ENCODE measurements around the gene PHACTR2.

PHACTR2 gene

DNA sequence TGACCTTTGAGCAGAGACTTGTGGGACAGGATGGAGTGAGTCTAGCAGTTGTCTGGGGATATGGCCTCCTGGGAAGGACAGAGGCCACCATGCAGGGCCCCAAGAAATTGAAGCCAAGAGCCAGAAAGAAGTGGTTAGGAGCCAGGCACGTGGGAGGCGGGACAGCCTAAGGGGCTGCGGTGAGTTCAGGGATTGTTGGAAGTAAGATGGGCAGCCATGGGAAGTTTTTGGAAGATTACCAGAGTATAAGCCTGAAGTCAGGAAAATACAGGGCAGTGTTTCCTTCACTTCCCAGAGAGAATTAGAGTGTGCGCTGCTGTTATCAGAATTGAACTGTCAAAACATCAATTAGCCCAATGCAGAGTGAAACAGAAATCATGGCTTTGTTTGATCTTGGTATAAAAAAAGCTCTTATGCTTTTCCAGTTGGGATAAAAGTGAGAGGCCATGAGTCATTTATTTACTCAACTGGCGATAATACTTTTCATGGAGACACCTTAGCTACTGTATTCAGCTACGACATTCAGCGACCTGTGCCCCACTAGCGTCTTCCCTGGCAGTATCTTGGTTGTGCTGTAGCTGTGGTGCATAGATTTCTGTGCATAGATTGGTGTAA, 66.9 kb downstream of the PHACTR2 start:
- no peak overlapping the region for H3K4me3 ChIP-seq (ENCODE audit: control insufficient read depth, low read depth, low read length)
- no peak for TF ChIP-seq CTCF (IDR thresholded peaks at IDR 0.05; ENCODE audit: control insufficient read depth, insufficient read depth, low read depth, low read length, missing control alignments)
- no peak for DNase-seq (ENCODE audit: low read depth)

DNA sequence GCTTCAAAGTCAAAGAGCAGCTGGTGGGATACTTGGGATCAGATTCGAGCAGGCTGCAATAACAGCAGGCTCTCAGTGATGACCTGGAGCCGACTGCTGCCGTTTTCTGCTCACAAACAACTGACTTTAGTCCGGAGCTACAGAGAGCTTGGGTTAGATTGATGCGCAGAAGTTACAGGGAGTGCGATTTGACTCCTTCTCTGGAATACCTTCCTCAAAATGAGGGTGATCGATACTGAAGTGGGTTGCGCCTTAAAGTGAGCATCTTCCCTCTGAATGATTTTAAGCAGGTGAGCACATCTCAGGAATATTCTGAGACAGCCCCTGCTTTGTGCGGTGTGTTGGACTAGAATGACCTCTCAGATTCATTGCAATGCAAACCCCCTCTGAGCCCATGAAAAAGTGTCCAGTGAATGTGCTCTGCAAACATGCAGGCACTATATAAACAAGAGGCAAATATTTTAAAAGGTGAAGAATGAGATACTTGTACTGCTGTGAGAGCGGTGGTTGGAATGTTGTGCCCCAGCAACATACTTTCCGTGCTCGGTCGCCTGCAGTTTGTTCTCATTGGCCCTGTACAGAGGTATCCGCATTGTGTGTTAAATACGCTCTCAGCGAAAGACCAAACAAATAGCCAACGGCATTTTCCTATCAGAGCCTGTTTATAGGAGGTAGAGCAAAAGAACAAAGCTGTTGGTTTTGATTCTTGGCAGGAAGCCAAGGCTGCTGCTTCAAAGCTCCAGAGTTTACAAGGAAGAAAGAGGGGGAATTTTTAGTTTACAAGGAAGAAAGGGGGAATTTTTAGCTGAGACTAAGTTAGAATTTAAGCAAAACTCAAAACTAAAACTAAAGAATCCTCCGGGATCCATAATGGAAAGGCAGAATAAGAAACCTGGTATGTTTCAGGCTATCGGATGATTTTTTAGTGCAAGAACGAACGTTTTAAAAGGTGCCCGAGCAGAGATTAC, 67.7 kb downstream of the PHACTR2 start:
- DNase-seq (ENCODE audit: low read depth): no peak
- no peak for TF ChIP-seq CTCF (IDR thresholded peaks at IDR 0.05; ENCODE audit: control insufficient read depth, insufficient read depth, low read depth, low read length, missing control alignments)
- no peak overlapping the region for H3K4me3 ChIP-seq (ENCODE audit: control insufficient read depth, low read depth, low read length)

DNA sequence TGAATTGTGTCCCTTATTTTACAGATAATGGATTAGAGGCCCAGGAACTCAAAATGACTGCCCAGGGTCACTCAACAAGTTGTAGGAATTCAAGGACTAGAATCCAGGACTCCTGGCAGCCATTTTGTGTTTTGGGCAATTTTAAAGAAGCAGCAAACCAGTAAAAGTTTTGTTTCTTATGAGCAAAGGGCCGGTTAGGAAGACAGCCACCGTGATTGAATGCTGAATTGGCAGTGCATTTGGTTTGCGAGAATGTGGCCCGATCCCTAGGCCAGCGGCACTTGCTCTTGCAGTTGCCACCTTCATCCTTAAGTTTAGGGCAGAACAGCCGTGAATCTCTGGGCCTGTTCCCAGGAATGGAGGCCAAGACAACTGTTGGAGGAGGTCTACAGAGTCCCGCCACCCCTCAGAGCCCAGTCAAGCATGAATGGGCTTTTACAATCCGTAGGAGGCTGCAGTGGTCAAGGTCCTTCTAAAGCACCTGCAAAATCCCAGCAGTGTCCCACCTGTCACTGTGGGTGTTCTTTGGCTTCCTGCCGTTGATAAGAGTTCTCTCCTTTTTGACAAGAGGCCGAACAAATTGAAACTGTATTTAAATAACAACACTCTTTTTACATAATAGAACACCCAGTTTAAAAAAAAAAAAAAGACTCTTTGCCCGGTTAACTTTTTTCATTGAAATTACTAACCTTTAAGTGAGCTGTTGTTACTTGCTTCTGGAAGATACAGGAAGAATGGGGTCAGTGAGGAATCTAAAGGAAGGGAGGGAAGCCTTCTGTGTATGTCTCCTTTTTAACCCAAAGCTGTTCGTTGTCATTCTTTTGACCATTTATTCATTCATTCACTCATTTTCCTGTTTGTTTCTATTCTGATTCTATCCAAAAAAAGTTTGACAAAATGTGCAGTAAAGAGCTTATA, 68.7 kb downstream of the PHACTR2 start:
- no peak overlapping the region for H3K4me3 ChIP-seq (ENCODE audit: control insufficient read depth, low read depth, low read length)
- DNase-seq (ENCODE audit: low read depth): no peak
- TF ChIP-seq CTCF (IDR thresholded peaks at IDR 0.05; ENCODE audit: control insufficient read depth, insufficient read depth, low read depth, low read length, missing control alignments): no peak

DNA sequence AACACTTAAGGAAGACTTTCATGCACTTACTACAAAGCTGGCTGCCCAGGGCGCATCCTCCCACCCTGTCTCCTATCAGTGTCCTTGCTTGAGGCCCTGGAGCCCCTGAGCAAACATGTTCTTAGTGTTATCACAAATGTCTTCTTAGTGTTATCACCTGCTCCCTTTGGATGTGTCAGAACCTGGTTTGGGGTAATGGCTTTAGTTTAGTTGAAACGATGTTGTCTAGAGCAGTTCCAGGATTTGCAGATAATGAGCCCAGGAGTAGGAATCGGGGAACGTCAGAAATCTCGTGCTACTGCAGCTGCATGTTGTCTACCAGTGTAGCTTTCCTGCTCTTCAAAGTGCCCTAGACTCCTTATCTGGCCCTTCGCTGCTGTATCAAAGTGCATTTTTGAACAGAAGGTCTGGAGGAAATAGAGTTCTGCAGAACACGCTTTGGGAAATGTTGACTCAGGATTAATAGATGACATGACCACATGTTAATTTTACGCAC, 69.6 kb downstream of the PHACTR2 start:
- DNase-seq (ENCODE audit: low read depth): no peak
- no peak for TF ChIP-seq CTCF (IDR thresholded peaks at IDR 0.05; ENCODE audit: control insufficient read depth, insufficient read depth, low read depth, low read length, missing control alignments)
- H3K4me3 ChIP-seq (ENCODE audit: control insufficient read depth, low read depth, low read length): no peak overlapping the region

DNA sequence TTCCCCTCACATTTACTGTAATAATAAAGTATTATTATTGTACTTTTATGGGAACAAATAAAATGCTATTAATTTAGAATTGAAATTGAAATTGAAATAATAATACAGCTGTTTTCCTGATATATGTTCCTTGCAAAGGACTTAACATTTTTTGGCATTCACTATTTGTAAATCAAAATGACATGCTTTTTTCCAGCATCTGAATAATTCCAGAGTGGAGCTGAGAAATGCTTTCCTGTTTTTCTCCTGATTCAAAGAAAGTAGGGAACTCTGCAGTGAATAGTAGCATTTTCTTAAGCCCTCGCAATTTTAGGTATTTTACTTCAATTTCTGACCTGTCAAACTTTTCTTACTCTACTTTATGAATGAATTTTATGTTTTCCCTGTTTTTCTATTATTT, 72.1 kb downstream of the PHACTR2 start:
- no peak for TF ChIP-seq CTCF (IDR thresholded peaks at IDR 0.05; ENCODE audit: control insufficient read depth, insufficient read depth, low read depth, low read length, missing control alignments)
- no peak for DNase-seq (ENCODE audit: low read depth)
- H3K4me3 ChIP-seq (ENCODE audit: control insufficient read depth, low read depth, low read length): no peak overlapping the region

DNA sequence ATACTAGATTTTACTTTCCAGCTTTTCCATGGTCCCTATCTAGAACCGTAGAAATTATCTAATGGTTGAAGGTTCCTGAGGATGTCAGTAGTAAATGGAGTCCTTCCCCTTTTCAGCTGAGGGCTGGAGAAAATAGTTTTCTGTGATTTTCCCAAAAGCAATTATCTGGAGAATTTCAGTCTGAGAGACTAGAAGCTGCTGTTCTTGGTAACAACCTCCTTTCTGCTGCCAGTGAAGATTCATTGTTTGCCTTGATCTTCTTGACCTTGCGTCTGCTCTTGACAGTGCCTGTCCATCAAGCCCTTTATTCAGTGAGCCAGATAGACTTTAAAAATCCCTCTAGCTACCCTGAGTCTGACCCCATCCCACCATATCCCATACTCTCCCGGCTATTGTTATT, 73.1 kb downstream of the PHACTR2 start:
- H3K4me3 ChIP-seq (ENCODE audit: control insufficient read depth, low read depth, low read length): no peak overlapping the region
- no peak for TF ChIP-seq CTCF (IDR thresholded peaks at IDR 0.05; ENCODE audit: control insufficient read depth, insufficient read depth, low read depth, low read length, missing control alignments)
- DNase-seq (ENCODE audit: low read depth): no peak
